Measurements from ENCODE around the gene SMC6.

The SMC6 gene

GRCh38 chr2:17753803-17754663 is at the start of gene SMC6, which contains the start of gene GEN1:
Gene SMC6, minus strand, starts transcription at chr2:17753810. Its CDS starts 7,864 bp downstream, at chr2:17745946.
Gene GEN1, plus strand, starts transcription at chr2:17754138. Its CDS starts 5,806 bp downstream, at chr2:17759944.
- DNase-seq = peak; percentile 99

GRCh38 chr2:17800693-17801458 is 47.3 kb upstream of the SMC6 start:
- DNase-seq = no peak

- DNase-seq = peak; percentile 48
Observed at GRCh38 chr2:17800219-17800618, 46.6 kb upstream of the SMC6 start.

DNA sequence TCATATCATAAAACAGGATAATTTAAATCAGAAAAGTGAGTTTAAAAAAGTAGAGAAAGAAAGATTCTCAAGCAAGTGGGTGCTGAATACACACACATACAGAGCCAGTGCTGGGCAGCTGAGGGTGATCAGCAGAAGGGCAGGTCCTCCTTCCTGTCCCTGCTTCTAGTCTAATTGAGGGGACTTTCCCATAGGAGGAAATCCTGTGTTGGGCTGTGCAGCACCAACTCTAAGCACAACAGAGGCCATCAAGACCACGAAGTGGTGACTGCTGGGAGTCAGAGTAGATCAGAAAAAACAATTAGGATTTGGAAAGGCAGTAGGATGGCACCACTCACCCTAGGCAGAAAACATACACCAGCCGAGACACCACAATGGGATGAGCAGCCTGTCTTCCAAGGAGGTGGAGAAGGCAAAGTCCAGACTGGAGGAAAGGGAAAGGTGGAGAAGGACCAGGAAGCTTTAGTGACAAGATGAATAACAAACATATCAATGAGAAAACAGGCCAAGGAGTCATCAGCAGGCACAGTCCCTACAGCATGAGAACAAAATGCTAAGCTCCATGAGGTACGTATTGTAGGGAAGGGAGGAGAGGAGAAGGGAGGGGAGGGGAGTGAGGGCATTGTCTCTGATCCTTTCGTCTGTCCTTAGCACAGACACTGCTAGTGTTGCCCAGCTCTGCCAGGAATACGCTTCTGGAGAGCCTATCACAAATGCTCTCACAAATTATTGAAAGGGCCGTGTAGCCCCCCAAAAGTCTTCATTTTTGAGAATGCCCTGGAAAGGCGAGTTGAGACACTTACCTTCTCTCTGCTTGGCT is 45.9 kb upstream of the SMC6 start:
- no peak for DNase-seq

DNA sequence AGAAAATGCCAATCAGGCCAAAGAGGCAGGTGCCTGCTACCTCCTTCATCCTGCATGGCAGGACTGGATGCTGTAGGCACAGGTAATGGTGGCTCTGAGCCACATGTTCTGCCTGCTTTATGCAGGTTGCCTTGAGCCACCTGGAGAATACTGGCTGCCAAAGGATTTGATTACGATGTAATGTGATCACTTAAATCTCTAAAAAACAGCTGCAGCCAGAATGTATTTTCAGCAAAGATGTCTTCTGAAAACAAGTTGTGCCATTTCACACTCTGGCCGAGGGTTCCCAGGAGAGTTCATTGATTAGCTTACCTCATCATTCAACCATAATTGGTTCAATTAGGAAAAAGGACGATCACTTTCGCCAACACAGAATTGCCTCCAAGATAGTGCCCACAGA is 44.7 kb upstream of the SMC6 start:
- no peak for DNase-seq

- DNase-seq = no peak
Observed at GRCh38 chr2:17795309-17795708, 41.7 kb upstream of the SMC6 start.

GRCh38 chr2:17793803-17794354 is 40.3 kb upstream of the SMC6 start:
- no peak for DNase-seq

- DNase-seq = no peak
Observed at GRCh38 chr2:17793296-17793695, 39.7 kb upstream of the SMC6 start.

DNA sequence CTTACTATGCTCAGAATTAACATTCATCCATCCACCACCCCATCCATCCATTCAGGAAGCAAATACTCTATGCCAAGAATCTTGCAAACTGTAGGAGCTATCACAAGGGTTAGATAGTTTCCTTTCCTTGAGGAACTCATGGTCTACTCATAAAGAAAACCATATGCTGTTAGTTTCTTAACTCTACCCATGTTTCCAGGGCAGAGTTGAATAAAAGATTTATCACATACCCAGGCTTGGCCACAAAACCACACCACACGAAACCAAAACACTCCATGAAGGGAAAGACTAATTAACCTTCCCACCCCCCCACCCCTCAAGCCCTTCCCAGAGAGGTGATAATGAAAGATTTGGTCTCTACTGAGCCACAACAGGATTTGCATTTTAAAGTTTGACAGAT is 38.9 kb upstream of the SMC6 start:
- DNase-seq = no peak

DNA sequence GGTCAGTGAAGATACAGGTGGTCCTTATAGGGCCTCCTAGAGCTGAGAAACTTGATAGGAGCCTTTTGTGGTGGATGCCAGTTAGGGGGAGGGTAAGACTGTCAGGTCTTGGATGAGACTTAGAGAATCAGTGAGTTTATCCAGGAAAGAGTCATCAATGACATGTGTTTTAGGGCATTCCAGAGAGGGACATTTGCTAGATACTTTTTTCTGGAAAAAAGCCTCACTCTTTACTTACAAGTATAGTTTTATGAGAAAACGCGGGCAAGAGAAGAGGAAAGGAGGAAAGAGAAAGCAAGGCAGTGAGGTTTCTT is 38.2 kb upstream of the SMC6 start:
- DNase-seq = no peak

- DNase-seq = no peak
Observed at GRCh38 chr2:17791121-17791816, 37.7 kb upstream of the SMC6 start.

- no peak for DNase-seq
Observed at GRCh38 chr2:17790536-17790935, 36.9 kb upstream of the SMC6 start.

DNA sequence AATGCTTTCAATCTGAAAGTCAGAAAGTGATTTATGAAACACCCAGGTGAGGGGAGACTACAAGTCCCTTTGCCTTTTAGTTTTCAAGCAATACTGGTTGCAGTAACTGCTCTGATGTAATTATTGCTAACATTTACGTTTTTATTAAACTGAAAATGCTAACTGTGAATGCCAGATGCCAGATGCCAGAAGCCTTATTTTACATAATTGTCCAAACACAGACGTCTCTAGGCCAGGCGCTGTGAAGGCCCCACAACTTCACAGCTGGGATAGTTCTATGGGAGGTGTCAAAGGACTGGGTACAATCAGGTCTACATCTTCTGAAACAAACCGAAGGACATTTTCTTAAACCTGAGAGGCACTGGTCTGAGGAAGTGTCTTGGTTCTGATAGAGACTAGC is 35.2 kb upstream of the SMC6 start:
- DNase-seq = peak; percentile 55

DNA sequence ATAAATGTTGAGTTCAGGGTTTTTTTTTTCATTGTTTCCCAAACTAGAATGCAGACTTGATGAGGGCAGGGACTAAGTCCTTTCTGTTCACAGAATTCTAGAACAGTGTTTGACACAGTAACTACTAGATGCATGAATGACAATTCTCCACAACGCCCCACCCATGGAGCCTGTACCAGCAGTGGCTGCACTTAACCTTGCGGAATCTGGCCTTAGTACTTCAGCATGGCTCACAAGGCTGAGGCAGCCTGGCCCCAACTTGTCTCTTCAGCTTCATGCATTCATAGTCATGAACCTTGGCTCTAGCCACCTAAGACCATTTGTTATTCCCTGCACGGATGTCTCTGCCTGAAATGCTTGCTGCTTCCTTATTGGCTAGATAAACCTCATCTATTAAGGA is 33.1 kb upstream of the SMC6 start:
- no peak for DNase-seq

DNA sequence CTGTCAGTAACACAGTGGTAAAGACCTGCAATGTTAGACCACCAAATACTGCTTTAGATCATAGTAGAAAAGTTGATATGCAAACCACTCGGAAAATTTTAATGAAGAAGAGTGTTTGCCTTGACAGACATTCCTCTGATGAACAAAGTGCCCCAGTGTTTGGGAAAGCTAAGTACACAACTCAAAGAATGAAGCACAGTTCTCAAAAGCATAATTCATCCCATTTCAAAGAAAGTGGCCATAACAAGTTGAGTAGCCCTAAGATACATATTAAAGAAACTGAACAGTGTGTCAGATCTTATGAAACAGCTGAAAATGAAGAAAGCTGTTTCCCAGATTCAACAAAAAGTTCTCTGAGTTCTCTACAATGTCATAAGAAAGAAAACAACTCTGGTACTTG is 27.9 kb upstream of the SMC6 start:
- DNase-seq = no peak

- DNase-seq = no peak
Observed at GRCh38 chr2:17780546-17780945, 26.9 kb upstream of the SMC6 start.

DNA sequence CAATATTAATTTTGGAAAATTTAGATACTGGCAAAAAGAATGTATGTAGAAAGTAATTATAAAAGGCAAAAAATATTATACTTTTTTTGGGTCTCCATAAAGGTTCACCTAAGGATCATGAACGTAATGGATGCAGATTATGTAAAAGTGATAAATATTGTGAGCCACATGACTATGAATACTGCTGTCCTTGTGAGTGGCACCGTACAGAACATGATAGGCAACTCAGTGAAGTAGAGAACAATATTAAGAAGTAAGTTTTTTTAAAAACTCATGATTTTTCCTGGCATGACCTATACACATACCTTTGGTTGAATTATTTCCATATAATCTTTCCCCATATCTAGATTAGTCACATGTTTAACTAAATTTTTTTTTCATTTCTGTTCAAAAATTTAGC is 18.9 kb upstream of the SMC6 start:
- DNase-seq = no peak

GRCh38 chr2:17771956-17772355 is 18.3 kb upstream of the SMC6 start:
- DNase-seq = no peak

GRCh38 chr2:17768894-17769293 is 15.3 kb upstream of the SMC6 start:
- no peak for DNase-seq

DNA sequence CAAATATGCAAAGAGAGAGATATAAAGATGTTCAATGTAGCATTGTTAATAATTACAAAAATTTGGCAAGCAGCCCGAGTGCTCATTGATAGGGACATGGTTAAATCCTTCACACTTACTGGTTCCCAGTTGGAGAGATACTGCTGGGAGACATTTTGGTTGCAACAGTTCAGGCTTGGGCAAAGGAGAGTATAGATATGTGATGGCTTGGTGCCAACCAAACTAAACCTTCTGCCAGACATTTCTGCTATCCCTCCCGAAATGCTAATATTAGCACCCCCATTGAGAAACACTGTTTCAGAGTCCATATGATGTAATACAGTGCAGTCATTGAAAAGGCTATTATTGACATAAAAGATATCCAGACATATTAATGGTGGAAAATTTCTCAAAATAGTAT is 11.8 kb upstream of the SMC6 start:
- no peak for DNase-seq

- no peak for DNase-seq
Observed at GRCh38 chr2:17763641-17764333, 10.2 kb upstream of the SMC6 start.

DNA sequence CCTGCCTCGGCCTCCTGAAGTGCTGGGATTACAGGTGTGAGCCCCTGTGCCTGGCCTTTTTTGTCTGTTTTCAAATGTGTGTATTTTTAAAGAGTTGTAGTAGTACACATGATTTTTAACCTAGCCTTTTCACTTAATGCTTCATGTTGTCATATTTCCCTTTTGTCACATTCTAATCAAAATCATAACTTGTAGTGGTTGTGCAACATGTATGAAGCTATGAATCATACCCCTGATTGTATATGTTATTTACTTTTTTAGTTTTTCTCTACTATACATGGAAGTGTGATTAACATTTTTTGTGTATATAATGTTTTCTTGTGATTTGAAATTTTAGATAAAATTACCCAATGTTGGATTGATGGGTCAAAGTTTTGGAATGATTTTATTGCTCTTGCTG is 8.8 kb upstream of the SMC6 start:
- no peak for DNase-seq
